HFFc6 (cell line): Measurements from ENCODE around the gene TPST1. TPM values are rescaled to one million over a fixed set of nuclear protein-coding genes. Genes with fewer than 3 reads are reported as not detected.

Source experiments
- DNase-seq: peaks from one replicate; pipeline ENCODE4 v3.0.0-alpha.2; 2018
- H3K27ac Mint-ChIP-seq: 2 replicates; pipeline ENCODE4 v1.8.0; 2020; ENCODE audit warnings: mild to moderate bottlenecking, mixed read lengths
- H3K27me3 Mint-ChIP-seq: 2 replicates; pipeline ENCODE4 v1.8.0; 2021; ENCODE audit warnings: mild to moderate bottlenecking, moderate library complexity, mixed read lengths; ENCODE audit not compliant: insufficient read depth
- H3K36me3 Mint-ChIP-seq: 2 replicates; pipeline ENCODE4 v1.8.0; 2021; ENCODE audit warnings: low read depth, mixed read lengths
- H3K4me1 Mint-ChIP-seq: 2 replicates; pipeline ENCODE4 v1.8.0; 2020; ENCODE audit warnings: low read depth, mixed read lengths
- H3K4me3 Mint-ChIP-seq: 2 replicates; pipeline ENCODE4 v1.8.0; 2020; ENCODE audit warnings: mild to moderate bottlenecking, moderate library complexity, mixed read lengths
- H3K9me3 Mint-ChIP-seq: 2 replicates; pipeline ENCODE4 v1.8.0; 2020; ENCODE audit warnings: mild to moderate bottlenecking, mixed read lengths
- total RNA-seq, 6 experiments: library from RNA; stranded (reverse); fragmentation: NEBNext Ultra II Directional; extraction: Animal tissue kit (Norgen Biotek cat#: 25700); gene quantifications; 2 replicates in 1 of 6; 3 replicates in 5 of 6; pipeline ENCODE4 v1.2.3, GENCODE V29; 2021
- TF ChIP-seq, protein P1 (sequence below): fragments of 200-600 bp; sonication (generic); IDR thresholded peaks from 2 replicates; pipeline ENCODE4 v1.5.0; 2021; ENCODE audit warnings: antibody characterized with exemption, mild to moderate bottlenecking

Gene TPST1
- total RNA-seq, 6 experiments from 2014 or later, result 21.7 to 36.1 (median 29.2) TPM

- no peak for DNase-seq
- H3K4me1 Mint-ChIP-seq, result peaks cover 43% of the 10 kb centered on the region
- no peak overlapping the region for H3K27ac Mint-ChIP-seq
- peaks cover 4% of the 10 kb centered on the region for H3K27me3 Mint-ChIP-seq
- TF ChIP-seq, protein P1, sequence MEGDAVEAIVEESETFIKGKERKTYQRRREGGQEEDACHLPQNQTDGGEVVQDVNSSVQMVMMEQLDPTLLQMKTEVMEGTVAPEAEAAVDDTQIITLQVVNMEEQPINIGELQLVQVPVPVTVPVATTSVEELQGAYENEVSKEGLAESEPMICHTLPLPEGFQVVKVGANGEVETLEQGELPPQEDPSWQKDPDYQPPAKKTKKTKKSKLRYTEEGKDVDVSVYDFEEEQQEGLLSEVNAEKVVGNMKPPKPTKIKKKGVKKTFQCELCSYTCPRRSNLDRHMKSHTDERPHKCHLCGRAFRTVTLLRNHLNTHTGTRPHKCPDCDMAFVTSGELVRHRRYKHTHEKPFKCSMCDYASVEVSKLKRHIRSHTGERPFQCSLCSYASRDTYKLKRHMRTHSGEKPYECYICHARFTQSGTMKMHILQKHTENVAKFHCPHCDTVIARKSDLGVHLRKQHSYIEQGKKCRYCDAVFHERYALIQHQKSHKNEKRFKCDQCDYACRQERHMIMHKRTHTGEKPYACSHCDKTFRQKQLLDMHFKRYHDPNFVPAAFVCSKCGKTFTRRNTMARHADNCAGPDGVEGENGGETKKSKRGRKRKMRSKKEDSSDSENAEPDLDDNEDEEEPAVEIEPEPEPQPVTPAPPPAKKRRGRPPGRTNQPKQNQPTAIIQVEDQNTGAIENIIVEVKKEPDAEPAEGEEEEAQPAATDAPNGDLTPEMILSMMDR, result no peak
- H3K9me3 Mint-ChIP-seq, result no peaks in the 10 kb centered on the region
- H3K4me3 Mint-ChIP-seq, result no peak overlapping the region
- H3K36me3 Mint-ChIP-seq, result peaks cover 13% of the 10 kb centered on the region
Measured at GRCh38 chr7:66246554-66247171, 41.5 kb downstream of the TPST1 start.

- H3K36me3 Mint-ChIP-seq, result peaks cover 13% of the 10 kb centered on the region
- no peak overlapping the region for H3K4me3 Mint-ChIP-seq
- H3K4me1 Mint-ChIP-seq, result peaks cover 43% of the 10 kb centered on the region
- DNase-seq, result no peak
- no peaks in the 10 kb centered on the region for H3K9me3 Mint-ChIP-seq
- H3K27me3 Mint-ChIP-seq, result peaks cover 4% of the 10 kb centered on the region
- no peak overlapping the region; the same call in 1 of the 2 replicates for H3K27ac Mint-ChIP-seq
- TF ChIP-seq, protein P1, result no peak
Measured at GRCh38 chr7:66247380-66248078, 42.4 kb downstream of the TPST1 start.

DNA sequence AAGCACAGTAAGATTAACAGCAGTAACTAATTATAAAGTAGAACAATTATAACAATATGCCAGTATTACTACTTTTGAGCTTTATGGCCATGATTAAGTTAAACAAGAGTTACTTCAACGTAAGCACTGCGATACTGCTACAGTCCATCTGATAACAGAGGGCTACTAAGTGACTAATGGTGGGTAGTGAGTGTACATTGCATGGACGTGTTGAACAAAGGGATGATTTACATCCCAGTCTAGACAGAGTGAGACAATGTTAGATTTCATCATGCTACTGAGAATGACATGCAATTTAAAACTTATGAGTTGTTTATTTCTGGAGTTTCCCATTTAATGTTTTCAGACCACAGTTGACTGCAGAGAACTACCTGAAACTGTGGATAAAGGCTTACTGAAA, 45.6 kb downstream of the TPST1 start:
- Mint-ChIP-seq H3K4me3 (no peak overlapping the region), H3K36me3 (peaks cover 18% of the 10 kb centered on the region), H3K27me3 (no peaks in the 10 kb centered on the region), H3K4me1 (peaks cover 45% of the 10 kb centered on the region), H3K27ac (0 out of 2 replicates have a peak overlapping the region, but pooled peaks have one; percentile 14), H3K9me3 (no peaks in the 10 kb centered on the region)
- TF ChIP-seq, protein P1, result no peak
- peak; percentile 84 for DNase-seq

GRCh38 chr7:66255534-66256100, 50.5 kb downstream of the TPST1 start:
- H3K27ac Mint-ChIP-seq, result peak overlapping the region; percentile 77
- H3K4me3 Mint-ChIP-seq, result peak overlapping the region; percentile 67
- DNase-seq, result peak; percentile 41
- no peaks in the 10 kb centered on the region for H3K9me3 Mint-ChIP-seq
- TF ChIP-seq, protein P1, result no peak
- H3K36me3 Mint-ChIP-seq, result peaks cover 17% of the 10 kb centered on the region; the same call in 1 of the 2 replicates
- H3K4me1 Mint-ChIP-seq, result peaks cover 54% of the 10 kb centered on the region
- H3K27me3 Mint-ChIP-seq, result no peaks in the 10 kb centered on the region; the same call in 1 of the 2 replicates

DNA sequence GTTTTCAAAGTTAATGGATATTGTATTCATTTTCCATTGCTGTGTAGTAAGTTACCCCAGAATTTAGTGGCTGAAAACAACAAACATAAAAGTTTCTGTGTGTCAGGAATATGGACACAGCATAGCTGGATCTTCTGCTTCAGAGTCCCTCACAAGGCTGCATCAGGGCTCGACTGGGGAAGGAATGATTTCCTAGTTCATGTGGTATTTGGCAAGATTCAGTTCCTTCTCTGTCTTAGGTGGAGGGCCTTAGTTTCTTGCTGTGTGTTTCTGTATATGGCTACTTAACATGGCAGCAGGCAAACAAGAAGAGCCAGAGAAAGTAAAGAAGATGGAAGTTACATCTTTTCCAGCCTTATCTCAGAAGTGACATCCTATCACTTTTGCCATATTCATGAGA, 51.1 kb downstream of the TPST1 start:
- no peaks in the 10 kb centered on the region; the same call in 1 of the 2 replicates for H3K27me3 Mint-ChIP-seq
- peaks cover 52% of the 10 kb centered on the region for H3K4me1 Mint-ChIP-seq
- H3K9me3 Mint-ChIP-seq, result no peaks in the 10 kb centered on the region
- TF ChIP-seq, protein P1, result no peak
- no peak for DNase-seq
- peaks cover 17% of the 10 kb centered on the region; the same call in 1 of the 2 replicates for H3K36me3 Mint-ChIP-seq
- H3K27ac Mint-ChIP-seq, result no peak overlapping the region
- H3K4me3 Mint-ChIP-seq, result no peak overlapping the region
